H1 (cell line): Measurements from ENCODE around the gene PARD3. TPM values are rescaled to one million over a fixed set of nuclear protein-coding genes. Genes with fewer than 3 reads are reported as not detected.

Experiments
- CTCF ChIA-PET: fragments of 300-600 bp; sonication (Branson Sonifier 250); formaldehyde crosslinking; loops from one replicate; lab custom pipeline; 2021; ENCODE audit not compliant: partially characterized antibody; lab: Charles Lee
- POLR2A ChIA-PET: fragments of 300-600 bp; sonication (Branson Sonifier 250); formaldehyde crosslinking; loops from one replicate; lab custom pipeline; 2021; ENCODE audit warnings: inconsistent platforms; ENCODE audit not compliant: partially characterized antibody; lab: Charles Lee
- DNase-seq, 2 experiments: peaks; one replicate each; pipeline versions ENCODE4 v3.0.0 to v3.0.0-alpha.2; 2010 to 2022; ENCODE audit warnings: low spot score in 2 of 2, low read depth in 1 of 2, mixed read lengths in 1 of 2
- FAIRE-seq: peaks from 2 replicates; lab custom pipeline; 2011; peaks lifted over from hg19 to GRCh38; lab: Jason Lieb, UNC
- H2AFZ ChIP-seq: 2 replicates; pipeline ENCODE4 v1.8.1; 2012; ENCODE audit warnings: low read length, inconsistent platforms
- H2AK5ac ChIP-seq: 2 replicates; pipeline ENCODE4 v1.6.1; 2013; ENCODE audit warnings: low read depth, low read length
- H2BK120ac ChIP-seq: replicated peaks from 2 replicates; pipeline ENCODE3; 2013; ENCODE audit warnings: low read depth, low read length, inconsistent platforms
- H2BK12ac ChIP-seq: 2 replicates; pipeline ENCODE4 v1.6.1; 2013; ENCODE audit warnings: low read depth, low read length
- H2BK15ac ChIP-seq: 2 replicates; pipeline ENCODE4 v1.6.1; 2013; ENCODE audit warnings: low read length
- H2BK20ac ChIP-seq: 2 replicates; pipeline ENCODE4 v1.6.1; 2013; ENCODE audit warnings: low read length
- H2BK5ac ChIP-seq: 2 replicates; pipeline ENCODE4 v1.6.1; 2013; ENCODE audit warnings: low read depth, low read length
- H3K14ac ChIP-seq: 2 replicates; pipeline ENCODE4 v1.6.1; 2013; ENCODE audit warnings: inconsistent platforms; ENCODE audit not compliant: insufficient read length
- H3K18ac ChIP-seq: 2 replicates; pipeline ENCODE4 v1.6.1; 2013; ENCODE audit warnings: low read length; ENCODE audit errors: extremely low read depth
- H3K23ac ChIP-seq: 2 replicates; pipeline ENCODE4 v1.6.1; 2013; ENCODE audit warnings: inconsistent platforms; ENCODE audit not compliant: insufficient read length
- H3K23me2 ChIP-seq: 2 replicates; pipeline ENCODE4 v1.6.1; 2013; ENCODE audit warnings: low read depth, low read length
- H3K27ac ChIP-seq: 2 replicates; pipeline ENCODE4 v1.6.1; 2011; ENCODE audit warnings: low read depth, low read length, inconsistent platforms
- H3K27me3 ChIP-seq, 4 experiments: replicated peaks in 1 of 4; 1 replicate in 1 of 4; 2 replicates in 3 of 4; pipeline versions ENCODE4 v1.6.1 to v1.8.1; 2011 to 2013; ENCODE audit warnings: low read length in 3 of 4, mild to moderate bottlenecking in 3 of 4, inconsistent platforms in 2 of 4, mixed read lengths in 2 of 4, moderate library complexity in 1 of 4; ENCODE audit not compliant: control insufficient read depth in 3 of 4, insufficient read depth in 3 of 4; ENCODE audit errors: extremely low read depth in 1 of 4
- H3K36me3 ChIP-seq, 4 experiments: 2 replicates each; pipeline versions ENCODE4 v1.6.1 to v1.8.1; 2011 to 2013; ENCODE audit warnings: mild to moderate bottlenecking in 4 of 4, low read length in 3 of 4, moderate library complexity in 2 of 4, control low read depth in 1 of 4, inconsistent platforms in 1 of 4; ENCODE audit not compliant: insufficient read depth in 4 of 4, control insufficient read depth in 2 of 4
- H3K4ac ChIP-seq: replicated peaks from 2 replicates; pipeline ENCODE3; 2013; ENCODE audit warnings: low read length, low read depth, mixed read lengths, inconsistent platforms; ENCODE audit not compliant: insufficient read length
- H3K4me1 ChIP-seq, 4 experiments: replicated peaks in 1 of 4; 1 replicate in 1 of 4; 2 replicates in 3 of 4; pipeline versions ENCODE4 v1.6.1 to v1.8.1; 2011 to 2013; ENCODE audit warnings: low read length in 3 of 4, inconsistent platforms in 2 of 4, mixed read lengths in 1 of 4; ENCODE audit not compliant: insufficient read depth in 4 of 4, control insufficient read depth in 3 of 4
- H3K4me2 ChIP-seq, 2 experiments: 2 replicates each; pipeline versions ENCODE4 v1.6.1 to v1.8.1; 2011 to 2013; ENCODE audit warnings: low read depth in 2 of 2, low read length in 2 of 2, control low read depth in 1 of 2, inconsistent platforms in 1 of 2, mild to moderate bottlenecking in 1 of 2; ENCODE audit not compliant: insufficient read depth in 1 of 2
- H3K4me3 ChIP-seq, 4 experiments: fragments of 200-600, 300-600 bp in 1 of 4; sonication (generic), shearing (Covaris generic), sonication (Bioruptor Twin) in 1 of 4; 2 replicates each; pipeline versions ENCODE4 v1.5.1 to v1.8.1; 2011 to 2016; ENCODE audit warnings: low read length in 4 of 4, low read depth in 3 of 4, control low read depth in 2 of 4, inconsistent platforms in 2 of 4, mild to moderate bottlenecking in 2 of 4, mixed read lengths in 1 of 4, moderate library complexity in 1 of 4; ENCODE audit not compliant: insufficient read depth in 2 of 4; ENCODE audit errors: extremely low read depth in 1 of 4
- H3K56ac ChIP-seq: replicated peaks from 2 replicates; pipeline ENCODE3; 2013; ENCODE audit warnings: low read depth, mild to moderate bottlenecking, mixed read lengths, low read length, inconsistent platforms; ENCODE audit not compliant: insufficient read length
- H3K79me1 ChIP-seq: 2 replicates; pipeline ENCODE4 v1.6.1; 2013; ENCODE audit warnings: low read depth, low read length, control low read depth
- H3K79me2 ChIP-seq, 2 experiments: 2 replicates each; pipeline versions ENCODE4 v1.6.1 to v1.8.1; 2012 to 2013; ENCODE audit warnings: low read length in 2 of 2, mild to moderate bottlenecking in 2 of 2, inconsistent platforms in 1 of 2; ENCODE audit not compliant: insufficient read depth in 2 of 2, control insufficient read depth in 1 of 2
- H3K9ac ChIP-seq, 4 experiments: replicated peaks in 1 of 4; 1 replicate in 1 of 4; 2 replicates in 3 of 4; pipeline versions ENCODE4 v1.6.1 to v1.8.1; 2011 to 2013; ENCODE audit warnings: low read depth in 3 of 4, low read length in 3 of 4, control low read depth in 2 of 4, mild to moderate bottlenecking in 2 of 4, moderate library complexity in 2 of 4, inconsistent platforms in 1 of 4; ENCODE audit errors: extremely low read depth in 1 of 4
- H3K9me3 ChIP-seq, 2 experiments: 2 replicates each; pipeline versions ENCODE4 v1.6.1 to v1.8.1; 2012 to 2013; ENCODE audit warnings: mild to moderate bottlenecking in 2 of 2, moderate library complexity in 2 of 2, control low read depth in 1 of 2, inconsistent platforms in 1 of 2, low read depth in 1 of 2, low read length in 1 of 2, mixed read lengths in 1 of 2; ENCODE audit not compliant: insufficient read depth in 2 of 2
- H4K20me1 ChIP-seq, 2 experiments: replicated peaks in 1 of 2; 2 replicates each; pipeline versions ENCODE3 to v1.8.1; 2011 to 2013; ENCODE audit warnings: inconsistent platforms in 2 of 2, low read length in 2 of 2, mild to moderate bottlenecking in 1 of 2; ENCODE audit not compliant: insufficient read depth in 2 of 2, control insufficient read depth in 1 of 2
- H4K5ac ChIP-seq: 2 replicates; pipeline ENCODE4 v1.6.1; 2013; ENCODE audit warnings: low read length, low read depth, mixed read lengths, inconsistent platforms; ENCODE audit not compliant: insufficient read length
- H4K8ac ChIP-seq: 2 replicates; pipeline ENCODE4 v1.8.0; 2013; ENCODE audit warnings: mild to moderate bottlenecking, moderate library complexity, low read length, inconsistent platforms; ENCODE audit not compliant: insufficient read depth; ENCODE audit errors: extremely low read depth
- H4K91ac ChIP-seq: replicated peaks from 2 replicates; pipeline ENCODE3; 2013; ENCODE audit warnings: low read length, mixed read lengths, inconsistent platforms; ENCODE audit not compliant: insufficient read length
- BACH1 ChIP-seq: IDR thresholded peaks from 2 replicates; pipeline ENCODE4 v1.6.1; 2012; ENCODE audit warnings: low read length, improper control_type of control experiment
- CHD1 ChIP-seq: IDR thresholded peaks from 2 replicates; pipeline ENCODE4 v1.6.1; 2012; ENCODE audit warnings: low read depth, low read length, improper control_type of control experiment
- CHD2 ChIP-seq: IDR thresholded peaks from 2 replicates; pipeline ENCODE4 v1.6.1; 2012; ENCODE audit warnings: low read length, improper control_type of control experiment
- CTBP2 ChIP-seq: IDR thresholded peaks from 2 replicates; pipeline ENCODE4 v1.7.0; 2011; ENCODE audit warnings: borderline replicate concordance, mild to moderate bottlenecking, moderate library complexity, mixed read lengths, low read length; ENCODE audit not compliant: insufficient read depth, insufficient read length
- GTF2F1 ChIP-seq: IDR thresholded peaks from 2 replicates; pipeline ENCODE4 v1.6.1; 2012; ENCODE audit warnings: low read depth, low read length, improper control_type of control experiment, borderline replicate concordance
- JUN ChIP-seq: IDR thresholded peaks from 2 replicates; pipeline ENCODE4 v1.6.1; 2011; ENCODE audit warnings: low read depth, mild to moderate bottlenecking, improper control_type of control experiment, low read length
- KDM1A ChIP-seq: fragments of 200-600, 300-600 bp; sonication (generic); IDR thresholded peaks from 2 replicates; pipeline ENCODE4 v1.7.1; 2016; ENCODE audit warnings: mild to moderate bottlenecking, low read length, borderline replicate concordance
- NRF1 ChIP-seq: IDR thresholded peaks from 2 replicates; pipeline ENCODE4 v1.6.1; 2011; ENCODE audit warnings: mild to moderate bottlenecking, low read depth, low read length, improper control_type of control experiment
- POLR2A ChIP-seq, 2 experiments: IDR thresholded peaks; 1 replicate in 1 of 2; 2 replicates in 1 of 2; pipeline ENCODE4 v1.6.1; 2011; ENCODE audit warnings: low read depth in 2 of 2, low read length in 2 of 2, mild to moderate bottlenecking in 2 of 2; ENCODE audit errors: control extremely low read depth in 1 of 2
- RFX5 ChIP-seq: IDR thresholded peaks from 2 replicates; pipeline ENCODE4 v1.6.1; 2011; ENCODE audit warnings: low read depth, low read length, improper control_type of control experiment, borderline replicate concordance
- SIN3A ChIP-seq, 2 experiments: IDR thresholded peaks in 1 of 2; conservative IDR thresholded peaks in 1 of 2; 2 replicates each; pipeline ENCODE4 v1.6.1; 2011 to 2012; ENCODE audit warnings: low read length in 2 of 2, improper control_type of control experiment in 1 of 2, low read depth in 1 of 2, mild to moderate bottlenecking in 1 of 2
- SP1 ChIP-seq: IDR thresholded peaks from 2 replicates; pipeline ENCODE4 v1.6.1; 2011; ENCODE audit warnings: low read depth, low read length
- TAF1 ChIP-seq: IDR thresholded peaks from 2 replicates; pipeline ENCODE4 v1.6.1; 2011; ENCODE audit warnings: mild to moderate bottlenecking, low read depth, low read length
- whole genome bisulfite sequencing, 2 experiments: shearing (Covaris generic) in 1 of 2; methylation state at CpG; one replicate each; pipeline versions ENCODE4 v1.1.6 to v1.1.7; 2013 to 2015; ENCODE audit warnings: low lambda C conversion rate in 2 of 2, mixed read lengths in 2 of 2, inconsistent platforms in 1 of 2, low coverage in 1 of 2, missing lambda C conversion rate in 1 of 2; ENCODE audit not compliant: insufficient replicate concordance in 2 of 2, insufficient coverage in 1 of 2, insufficient read length in 1 of 2; ENCODE audit errors: extremely low coverage in 1 of 2, missing lambda C conversion rate in 1 of 2; 5-methylcytosine and 5-hydroxymethylcytosine counted together
- polyA plus RNA-seq, 7 experiments: library from polyadenylated mRNA; depleted of rRNA in 3 of 7; stranded (reverse) in 5 of 7; unstranded in 2 of 7; fragments of >200 nt in 5 of 7; fragments of 200-250 nt in 2 of 7; gene quantifications; 1 replicate in 5 of 7; 2 replicates in 1 of 7; 4 replicates in 1 of 7; pipeline versions ENCODE4 v1.2.1 to v1.2.3, GENCODE V29; 2011 to 2013; ENCODE audit warnings: missing spikeins in 2 of 7, mixed read lengths in 2 of 7
- total RNA-seq: library from RNA; stranded (reverse); fragmentation: NEBNext Ultra II Directional; extraction: Animal tissue kit (Norgen Biotek cat#: 25700); gene quantifications from 2 replicates; pipeline ENCODE4 v1.2.1, GENCODE V29; 2021

Gene PARD3
- total and polyA plus RNA-seq, 2 of the 8 experiments (the other 6 are each of a cell fraction or from before 2014, with no cell fraction given), result 19.7 to 49.1 TPM

- no peak overlapping the region for H2BK15ac ChIP-seq
- 94% methylated on average over 1 of the region's 1 CpG; no CpG with 5 or more reads in 1 of the 2 experiments for WGBS, 2 experiments
- no peak overlapping the region for H3K18ac ChIP-seq
- H4K5ac ChIP-seq, result no peak overlapping the region
- no peaks in the 10 kb centered on the region for H3K9me3 ChIP-seq
- no peaks in the 10 kb centered on the region for H3K79me1 ChIP-seq
- no peak overlapping the region for H3K9ac ChIP-seq
- POLR2A ChIA-PET, result no interaction called here
- no peak overlapping the region for H4K91ac ChIP-seq
- H4K20me1 ChIP-seq, result no peaks in the 10 kb centered on the region
- FAIRE-seq, result no peak
- no peaks in the 10 kb centered on the region for H3K27me3 ChIP-seq
- no peak overlapping the region for H2BK20ac ChIP-seq
- no peak for DNase-seq
- no peak overlapping the region for H3K56ac ChIP-seq
- no peak overlapping the region for H2AFZ ChIP-seq
- no peaks in the 10 kb centered on the region for H3K79me2 ChIP-seq
- no peak overlapping the region for H3K27ac ChIP-seq
- CTCF ChIA-PET, result no interaction called here
- no peak overlapping the region for H3K4ac ChIP-seq
- no peak overlapping the region for H3K4me2 ChIP-seq
- no peaks in the 10 kb centered on the region for H3K23me2 ChIP-seq
- no peak overlapping the region for H3K14ac ChIP-seq
- H3K4me1 ChIP-seq, result no peaks in the 10 kb centered on the region
- H4K8ac ChIP-seq, result no peak overlapping the region
- H2BK12ac ChIP-seq, result no peak overlapping the region
- H3K4me3 ChIP-seq, result no peak overlapping the region
- H3K23ac ChIP-seq, result no peak overlapping the region
- no peak overlapping the region for H2BK120ac ChIP-seq
- no peaks in the 10 kb centered on the region for H3K36me3 ChIP-seq
- H2BK5ac ChIP-seq, result no peak overlapping the region
- H2AK5ac ChIP-seq, result no peak overlapping the region
- no peak for TF ChIP-seq CHD2
- TF ChIP-seq SP1, result no peak
- no peak for TF ChIP-seq CHD1
- TF ChIP-seq BACH1, result no peak
- TF ChIP-seq SIN3A (conservative IDR thresholded peaks at IDR 0.05 in 1 of 2, IDR thresholded peaks at IDR 0.05 in 1 of 2; ENCODE audit: low read depth in 1 of 2, low read length in 2 of 2), result no peak
- no peak for TF ChIP-seq RFX5
- TF ChIP-seq NRF1, result no peak
- no peak for TF ChIP-seq KDM1A
- TF ChIP-seq GTF2F1, result no peak
- no peak for TF ChIP-seq TAF1
- TF ChIP-seq POLR2A (IDR thresholded peaks at IDR 0.05; ENCODE audit: control extremely low read depth in 1 of 2, low read depth in 2 of 2, low read length in 2 of 2), result no peak
- TF ChIP-seq CTBP2, result no peak
- TF ChIP-seq JUN, result no peak
Observed at GRCh38 chr10:34127676-34128075, 687.4 kb downstream of the PARD3 start.
